ENCODE data around the gene ZNF410.
"Not testable (repeated sequence)": the region's sequence is repeated elsewhere in the genome, so short reads cannot be mapped to it uniquely, and the experiment has no call there.

ZNF410 gene

DNA sequence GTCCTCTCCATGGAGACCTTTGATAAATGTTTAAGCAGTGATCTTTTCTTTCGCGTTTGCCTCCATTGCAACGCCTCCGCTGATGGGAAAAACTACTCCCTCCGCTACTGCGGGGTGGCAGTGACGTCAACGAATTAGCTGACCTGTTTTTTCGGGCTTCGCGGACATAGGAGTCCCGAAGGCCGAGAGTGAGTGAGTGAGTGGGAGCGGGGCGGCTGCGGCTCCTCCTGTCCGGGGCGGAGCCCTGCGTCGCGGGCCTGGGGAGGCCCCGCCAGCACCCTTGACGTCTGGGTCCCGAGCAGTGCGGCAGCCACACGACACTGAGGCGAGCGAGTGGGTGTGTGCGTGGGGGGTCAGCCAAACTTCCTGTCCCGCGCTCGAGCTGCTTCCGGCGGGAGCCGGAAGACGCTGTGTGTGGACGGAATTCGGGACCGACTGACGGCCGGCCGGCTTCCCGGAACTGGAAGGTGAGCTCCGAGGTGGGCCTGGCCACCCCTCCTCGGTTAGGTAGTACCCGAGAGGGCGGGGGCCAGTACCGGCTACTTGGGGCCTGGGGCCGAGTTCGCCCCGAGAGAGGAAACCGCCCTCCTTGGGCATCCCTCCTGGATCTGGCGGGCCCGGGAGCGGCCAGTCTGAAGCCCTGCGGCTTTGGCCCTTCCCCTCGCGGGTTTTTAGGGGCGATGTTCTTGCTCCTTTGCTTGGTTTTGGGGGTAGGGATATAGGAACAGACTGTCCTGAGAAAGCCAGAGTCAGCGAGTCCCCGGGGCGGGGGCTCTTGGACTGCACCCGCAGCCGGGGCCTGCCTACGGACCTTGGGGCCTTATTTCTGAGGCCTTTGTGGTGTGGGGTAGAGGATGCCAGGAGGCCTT is at the start of gene ZNF410:
ZNF410 (plus strand) TSS at position 411 of the 869 bp plus-strand sequence. CDS start 5,317 bp downstream, outside the sequence.
- DNase-seq (ENCODE audit: extremely low read depth, low read depth), result peak; percentile 96
- TF ChIP-seq, protein P1, sequence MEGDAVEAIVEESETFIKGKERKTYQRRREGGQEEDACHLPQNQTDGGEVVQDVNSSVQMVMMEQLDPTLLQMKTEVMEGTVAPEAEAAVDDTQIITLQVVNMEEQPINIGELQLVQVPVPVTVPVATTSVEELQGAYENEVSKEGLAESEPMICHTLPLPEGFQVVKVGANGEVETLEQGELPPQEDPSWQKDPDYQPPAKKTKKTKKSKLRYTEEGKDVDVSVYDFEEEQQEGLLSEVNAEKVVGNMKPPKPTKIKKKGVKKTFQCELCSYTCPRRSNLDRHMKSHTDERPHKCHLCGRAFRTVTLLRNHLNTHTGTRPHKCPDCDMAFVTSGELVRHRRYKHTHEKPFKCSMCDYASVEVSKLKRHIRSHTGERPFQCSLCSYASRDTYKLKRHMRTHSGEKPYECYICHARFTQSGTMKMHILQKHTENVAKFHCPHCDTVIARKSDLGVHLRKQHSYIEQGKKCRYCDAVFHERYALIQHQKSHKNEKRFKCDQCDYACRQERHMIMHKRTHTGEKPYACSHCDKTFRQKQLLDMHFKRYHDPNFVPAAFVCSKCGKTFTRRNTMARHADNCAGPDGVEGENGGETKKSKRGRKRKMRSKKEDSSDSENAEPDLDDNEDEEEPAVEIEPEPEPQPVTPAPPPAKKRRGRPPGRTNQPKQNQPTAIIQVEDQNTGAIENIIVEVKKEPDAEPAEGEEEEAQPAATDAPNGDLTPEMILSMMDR (IDR thresholded peaks at IDR 0.05; ENCODE audit: low read depth, low read length), result no peak

DNA sequence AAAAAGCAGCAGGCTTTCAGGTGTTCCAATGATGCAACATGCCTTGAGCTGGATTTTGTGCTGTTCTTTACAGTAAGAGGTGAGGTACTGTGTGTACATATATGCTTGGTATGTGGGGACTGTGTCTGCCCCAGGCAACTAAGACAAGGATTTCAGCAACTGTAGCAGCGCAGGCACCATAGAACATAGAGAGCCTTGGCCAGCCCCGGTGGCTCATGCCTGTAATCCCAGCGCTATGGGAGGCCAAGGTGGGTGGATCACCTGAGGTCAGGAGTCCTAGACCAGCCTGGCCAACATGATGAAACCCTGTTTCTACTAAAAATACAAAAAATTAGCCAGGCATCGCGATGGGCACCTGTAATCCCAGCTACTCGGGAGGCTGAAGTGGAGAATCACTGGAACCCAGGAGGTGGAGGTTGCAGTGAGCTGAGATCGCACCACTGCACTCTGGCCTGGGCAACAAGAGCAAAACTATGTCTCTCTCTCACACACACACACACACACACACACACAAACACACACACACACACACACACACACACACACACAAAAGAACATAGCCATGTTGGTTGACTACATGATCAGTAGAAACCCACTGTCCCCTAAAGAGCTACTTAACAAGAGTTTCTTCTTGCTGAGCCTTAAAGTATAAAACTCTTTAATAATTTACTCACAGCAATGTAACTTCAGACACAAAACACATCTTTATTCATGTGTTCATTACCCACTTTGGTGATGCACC is 48.2 kb upstream of the ZNF410 start:
- DNase-seq (ENCODE audit: extremely low read depth, low read depth), result not testable (repeated sequence)

- DNase-seq (ENCODE audit: extremely low read depth, low read depth), result no peak
Observed at GRCh38 chr14:73842201-73842600, 44.5 kb upstream of the ZNF410 start.

GRCh38 chr14:73842851-73843250 is 43.8 kb upstream of the ZNF410 start:
- DNase-seq (ENCODE audit: extremely low read depth, low read depth), result no peak
- TF ChIP-seq, protein P1 (IDR thresholded peaks at IDR 0.05; ENCODE audit: low read depth, low read length), result no peak

More at GRCh38 chr14:73842201-73842600, 44.5 kb upstream of the ZNF410 start:
- TF ChIP-seq, protein P1 (IDR thresholded peaks at IDR 0.05; ENCODE audit: low read depth, low read length), result no peak

DNA sequence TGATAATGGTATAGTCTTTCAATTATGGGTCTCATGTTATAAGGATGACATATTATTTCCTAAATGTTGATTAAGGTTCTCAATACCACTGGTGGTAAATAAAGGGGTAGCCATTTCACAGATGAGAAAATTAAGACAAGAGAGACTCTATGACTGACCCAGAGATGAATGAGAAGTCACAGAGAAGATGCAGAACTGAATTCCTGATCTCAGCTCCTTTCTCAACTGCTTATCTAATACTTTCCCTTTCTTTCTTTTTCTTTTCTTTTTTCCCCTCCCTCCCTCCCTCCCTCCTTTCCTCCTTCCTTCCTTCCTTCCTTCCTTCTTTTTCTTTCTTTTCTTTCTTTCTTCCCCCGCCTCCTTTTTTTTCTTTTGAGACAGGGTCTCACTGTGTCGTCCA is 43.4 kb upstream of the ZNF410 start:
- TF ChIP-seq, protein P1 (IDR thresholded peaks at IDR 0.05; ENCODE audit: low read depth, low read length), result no peak
- DNase-seq (ENCODE audit: extremely low read depth, low read depth), result no peak

DNA sequence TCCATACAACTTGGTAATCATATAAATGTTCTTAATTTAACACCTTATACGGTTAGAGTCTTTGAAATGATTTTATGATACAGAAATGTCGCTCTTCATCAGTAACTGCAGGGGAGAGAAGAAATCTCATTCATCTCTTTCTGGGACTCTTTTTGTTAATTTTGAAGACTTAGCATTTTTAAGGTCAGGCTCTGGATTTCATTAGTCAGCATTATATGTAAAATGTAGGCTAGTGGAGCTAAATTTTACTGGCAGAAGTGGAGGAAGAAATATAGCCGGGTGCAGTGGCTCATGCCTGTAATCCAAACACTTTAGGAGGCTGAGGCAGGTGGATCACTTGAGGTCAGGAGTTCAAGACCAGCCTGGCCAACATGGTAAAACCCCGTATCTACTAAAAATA is 39.7 kb upstream of the ZNF410 start:
- no peak for DNase-seq (ENCODE audit: extremely low read depth, low read depth)
- TF ChIP-seq, protein P1 (IDR thresholded peaks at IDR 0.05; ENCODE audit: low read depth, low read length), result no peak

- TF ChIP-seq, protein P1 (IDR thresholded peaks at IDR 0.05; ENCODE audit: low read depth, low read length), result no peak
- DNase-seq (ENCODE audit: extremely low read depth, low read depth), result no peak
Observed at GRCh38 chr14:73851000-73851399, 35.7 kb upstream of the ZNF410 start.
